Transverse colon (tissue), 4 donors: ENCODE measurements around the gene NDUFV1.

Experiments
- CTCF ChIP-seq, 5 experiments: fragments of 200-600 bp in 3 of 5; fragments of 450-650 bp in 2 of 5; sonication (generic) in 3 of 5; IDR thresholded peaks; 1 replicate in 2 of 5; 2 replicates in 3 of 5; pipeline ENCODE4 v1.5.1; 2016 to 2017; ENCODE audit warnings: antibody characterized with exemption in 5 of 5, inconsistent platforms in 3 of 5, mild to moderate bottlenecking in 2 of 5, moderate library complexity in 1 of 5
- EP300 ChIP-seq: sonication (generic); formaldehyde crosslinking; IDR thresholded peaks from one replicate; pipeline ENCODE4 v1.6.1; 2017; ENCODE audit warnings: antibody characterized with exemption, low read depth
- POLR2A ChIP-seq: fragments of 450-650 bp; IDR thresholded peaks from one replicate; pipeline ENCODE4 v1.6.1; 2016; ENCODE audit warnings: antibody characterized with exemption, mild to moderate bottlenecking, moderate library complexity
- POLR2AphosphoS5 ChIP-seq, 3 donors: sonication (generic); formaldehyde crosslinking; IDR thresholded peaks; one replicate each; pipeline ENCODE4 v1.6.1; 2016; ENCODE audit warnings: antibody characterized with exemption in 3 of 3

GRCh38 chr11:67614730-67615714 is 8.3 kb downstream of the NDUFV1 start:
- TF ChIP-seq CTCF (IDR thresholded peaks at IDR 0.05): peak; percentile 27 to 60 (median 52)
- TF ChIP-seq POLR2AphosphoS5 (IDR thresholded peaks at IDR 0.05): no peak
- no peak for TF ChIP-seq POLR2A
- no peak for TF ChIP-seq EP300
